WTC11 (cell line): ENCODE data around the gene TMCO2. TPM values are rescaled to one million over a fixed set of nuclear protein-coding genes. Genes with fewer than 3 reads are reported as not detected.

Source experiments
- ATAC-seq: fragments of 200-7000 bp; cut with Tn5 transposase; 2 replicates; pipeline ENCODE4 v1.10.0; 2021; ENCODE audit warnings: mild to moderate bottlenecking, moderate library complexity
- CTCF ChIA-PET: fragments of 300-600 bp; sonication (Branson Sonifier 250); formaldehyde crosslinking; loops from one replicate; lab custom pipeline; 2021; ENCODE audit warnings: antibody characterized with exemption; lab: Charles Lee
- POLR2A ChIA-PET: fragments of 350-600 bp; sonication (Branson Sonifier 250); formaldehyde crosslinking; loops from one replicate; lab custom pipeline; 2021; ENCODE audit warnings: antibody characterized with exemption; lab: Charles Lee
- DNase-seq: peaks from one replicate; pipeline ENCODE4 v3.0.0; 2021; ENCODE audit warnings: low spot score
- H3K27ac Mint-ChIP-seq: 2 replicates; pipeline ENCODE4 v1.8.0; 2021; ENCODE audit warnings: mixed read lengths
- H3K27me3 Mint-ChIP-seq: 2 replicates; pipeline ENCODE4 v1.8.0; 2021; ENCODE audit warnings: low read depth, mild to moderate bottlenecking, moderate library complexity, mixed read lengths
- H3K36me3 Mint-ChIP-seq: 2 replicates; pipeline ENCODE4 v1.8.0; 2021; ENCODE audit warnings: mixed read lengths
- H3K4me1 Mint-ChIP-seq: 2 replicates; pipeline ENCODE4 v1.8.0; 2022; ENCODE audit warnings: mixed read lengths
- H3K4me3 Mint-ChIP-seq: 2 replicates; pipeline ENCODE4 v1.8.0; 2021; ENCODE audit warnings: mild to moderate bottlenecking, moderate library complexity, mixed read lengths
- H3K9me3 Mint-ChIP-seq: 2 replicates; pipeline ENCODE4 v1.8.0; 2021; ENCODE audit warnings: mixed read lengths
- ARID4B ChIP-seq: sonication (generic); formaldehyde crosslinking; IDR thresholded peaks from 2 replicates; pipeline ENCODE4 v1.8.0; 2023; ENCODE audit warnings: missing genetic modification reagents, mild to moderate bottlenecking, borderline replicate concordance
- ERG ChIP-seq: fragments of 250-450 bp; sonication (Bioruptor Pico); IDR thresholded peaks from 2 replicates; pipeline ENCODE4 v1.8.0; 2021; ENCODE audit warnings: mild to moderate bottlenecking
- ESRRA ChIP-seq: sonication (generic); formaldehyde crosslinking; IDR thresholded peaks from 2 replicates; pipeline ENCODE4 v1.8.1; 2022; ENCODE audit warnings: mild to moderate bottlenecking, missing genetic modification reagents, borderline replicate concordance
- GTF2I ChIP-seq: fragments of 250-450 bp; sonication (Bioruptor Pico); conservative IDR thresholded peaks from 2 replicates; pipeline ENCODE4 v1.4.0; 2021; ENCODE audit warnings: mild to moderate bottlenecking
- IRF1 ChIP-seq: sonication (generic); formaldehyde crosslinking; IDR thresholded peaks from 2 replicates; pipeline ENCODE4 v1.8.0; 2023; ENCODE audit warnings: missing genetic modification reagents
- JAZF1 ChIP-seq: fragments of 250-450 bp; sonication (Bioruptor Pico); IDR thresholded peaks from 2 replicates; pipeline ENCODE4 v1.9.0; 2021; ENCODE audit warnings: moderate library complexity, mild to moderate bottlenecking, inconsistent platforms
- KAT7 ChIP-seq: sonication (generic); formaldehyde crosslinking; IDR thresholded peaks from 2 replicates; pipeline ENCODE4 v1.8.1; 2023; ENCODE audit warnings: missing genetic modification reagents, mild to moderate bottlenecking, borderline replicate concordance
- MAX ChIP-seq: sonication (generic); formaldehyde crosslinking; IDR thresholded peaks from 2 replicates; pipeline ENCODE4 v1.8.0; 2022; ENCODE audit warnings: mild to moderate bottlenecking, missing genetic modification reagents
- NFATC4 ChIP-seq: fragments of 250-450 bp; sonication (Bioruptor Pico); IDR thresholded peaks from 2 replicates; pipeline ENCODE4 v1.9.0; 2021; ENCODE audit warnings: mild to moderate bottlenecking
- NR1H2 ChIP-seq: sonication (generic); formaldehyde crosslinking; IDR thresholded peaks from 2 replicates; pipeline ENCODE4 v1.9.0; 2021; ENCODE audit warnings: mild to moderate bottlenecking, moderate library complexity, missing genetic modification reagents
- OVOL2 ChIP-seq: fragments of 250-450 bp; sonication (Bioruptor Pico); IDR thresholded peaks from 2 replicates; pipeline ENCODE4 v1.9.0; 2021; ENCODE audit warnings: mild to moderate bottlenecking, borderline replicate concordance
- PRDM15 ChIP-seq: sonication (generic); formaldehyde crosslinking; IDR thresholded peaks from 2 replicates; pipeline ENCODE4 v1.8.0; 2022; ENCODE audit warnings: missing genetic modification reagents
- RORB ChIP-seq: fragments of 250-450 bp; sonication (Bioruptor Pico); IDR thresholded peaks from 2 replicates; pipeline ENCODE4 v1.9.0; 2021; ENCODE audit warnings: mild to moderate bottlenecking
- SMAD3 ChIP-seq: sonication (generic); formaldehyde crosslinking; IDR thresholded peaks from 2 replicates; pipeline ENCODE4 v1.8.0; 2022; ENCODE audit warnings: missing genetic modification reagents, mild to moderate bottlenecking, borderline replicate concordance
- SP1 ChIP-seq: sonication (generic); formaldehyde crosslinking; conservative IDR thresholded peaks from 2 replicates; pipeline ENCODE4 v1.8.1; 2022; ENCODE audit warnings: missing genetic modification reagents
- USF2 ChIP-seq: sonication (generic); formaldehyde crosslinking; IDR thresholded peaks from 2 replicates; pipeline ENCODE4 v1.8.1; 2023; ENCODE audit warnings: mild to moderate bottlenecking, missing genetic modification reagents, moderate library complexity
- ZBTB43 ChIP-seq: sonication (generic); formaldehyde crosslinking; IDR thresholded peaks from 2 replicates; pipeline ENCODE4 v1.8.1; 2023; ENCODE audit warnings: mild to moderate bottlenecking, missing genetic modification reagents
- ZNF281 ChIP-seq: sonication (generic); formaldehyde crosslinking; IDR thresholded peaks from 2 replicates; pipeline ENCODE4 v1.8.0; 2023; ENCODE audit warnings: mild to moderate bottlenecking, missing genetic modification reagents
- ZNF425 ChIP-seq: fragments of 250-450 bp; sonication (Bioruptor Pico); conservative IDR thresholded peaks from 2 replicates; pipeline ENCODE4 v1.9.0; 2021; ENCODE audit warnings: mild to moderate bottlenecking
- total RNA-seq: library from RNA; stranded (reverse); gene quantifications from 3 replicates; pipeline ENCODE4 v1.2.3, GENCODE V29; 2021

TMCO2 gene
- total RNA-seq, 1 experiment from 2014 or later, result not detected

GRCh38 chr1:40244138-40244744 is 3.5 kb upstream of the TMCO2 start:
- POLR2A ChIA-PET, result no interaction called here
- CTCF ChIA-PET, result interaction anchor here (1.4 to 1.7 kb wide), 2 partner anchors 15 to 100 kb away, joined by 4 read pairs; no protein-coding TSS in a partner anchor
- DNase-seq, result no peak

More at GRCh38 chr1:40244138-40244744, 3.5 kb upstream of the TMCO2 start:
- Mint-ChIP-seq H3K9me3 (no peaks in the 10 kb centered on the region), H3K27ac (peak overlapping the region; percentile 8; the same call in 1 of the 2 replicates), H3K36me3 (no peaks in the 10 kb centered on the region), H3K4me3 (no peak overlapping the region), H3K4me1 (no peaks in the 10 kb centered on the region), H3K27me3 (no peaks in the 10 kb centered on the region)
- ATAC-seq, result no peak
- TF ChIP-seq ZNF425 (CRISPR knock-in tag) (no peak), KAT7 (CRISPR knock-in tag) (no peak), ESRRA (CRISPR knock-in tag) (no peak), JAZF1 (no peak), SP1 (no peak), OVOL2 (no peak), ZBTB43 (no peak), ERG (no peak), PRDM15 (CRISPR knock-in tag) (no peak), ARID4B (no peak), GTF2I (CRISPR knock-in tag) (no peak), SMAD3 (CRISPR knock-in tag) (no peak), NFATC4 (CRISPR knock-in tag) (no peak), NR1H2 (CRISPR knock-in tag) (no peak), MAX (CRISPR knock-in tag) (no peak), RORB (CRISPR knock-in tag) (no peak), ZNF281 (no peak), USF2 (no peak), IRF1 (no peak)
